Stomach (tissue), 9 donors: ENCODE data around the gene PCSK4. TPM values are rescaled to one million over a fixed set of nuclear protein-coding genes. Genes with fewer than 3 reads are reported as not detected.

Experiments
- DNase-seq, 2 donors: peaks; one replicate each; pipeline versions ENCODE4 v3.0.0 to v3.0.0-alpha.2; 2013 to 2019
- H3K27ac ChIP-seq, 5 donors: fragments of 200-600 bp in 4 of 5; sonication (generic) in 4 of 5; one replicate each; pipeline ENCODE4 v1.5.1; 2013 to 2019; ENCODE audit warnings: mild to moderate bottlenecking in 1 of 5, moderate library complexity in 1 of 5
- H3K27me3 ChIP-seq, 3 donors: fragments of 200-600 bp; sonication (generic); one replicate each; pipeline ENCODE4 v1.5.1; 2017 to 2019; ENCODE audit warnings: mixed run types in 1 of 3
- H3K36me3 ChIP-seq, 4 donors: fragments of 200-600 bp; sonication (generic); 1 replicate in 3 of 4; 2 replicates in 1 of 4; pipeline ENCODE4 v1.5.1; 2016 to 2019
- H3K4me1 ChIP-seq, 4 donors: fragments of 200-600 bp; sonication (generic); one replicate each; pipeline ENCODE4 v1.5.1; 2016 to 2019
- H3K4me3 ChIP-seq, 4 donors: fragments of 200-600 bp; sonication (generic) in 3 of 4; one replicate each; pipeline ENCODE4 v1.5.1; 2016 to 2019; ENCODE audit warnings: mild to moderate bottlenecking in 1 of 4
- H3K9me3 ChIP-seq, 4 donors: fragments of 200-600 bp; sonication (generic); one replicate each; pipeline ENCODE4 v1.5.1; 2016 to 2019
- CTCF ChIP-seq, 7 experiments: fragments of 450-650 bp in 4 of 7; fragments of 200-600 bp in 3 of 7; sonication (generic) in 3 of 7; IDR thresholded peaks; one replicate each; pipeline ENCODE4 v1.5.1; 2016 to 2019; ENCODE audit warnings: antibody characterized with exemption in 7 of 7, control low read depth in 2 of 7, mild to moderate bottlenecking in 1 of 7
- EP300 ChIP-seq: sonication (generic); formaldehyde crosslinking; IDR thresholded peaks from one replicate; pipeline ENCODE4 v1.6.1; 2017; ENCODE audit warnings: antibody characterized with exemption
- POLR2A ChIP-seq, 4 donors: fragments of 450-650 bp; IDR thresholded peaks; one replicate each; pipeline ENCODE4 v1.6.1; 2016; ENCODE audit warnings: antibody characterized with exemption in 4 of 4, control low read depth in 2 of 4, mild to moderate bottlenecking in 1 of 4, moderate library complexity in 1 of 4
- POLR2AphosphoS5 ChIP-seq, 3 donors: sonication (generic); formaldehyde crosslinking; IDR thresholded peaks; one replicate each; pipeline ENCODE4 v1.6.1; 2016; ENCODE audit warnings: antibody characterized with exemption in 3 of 3
- WGBS, 5 donors: extraction: QIAGEN DNeasy Blood & Tissue Kit in 3 of 5; methylation state at CpG; one replicate each; pipeline versions ENCODE4 v1.1.5 to v1.1.7; 2013 to 2018; 5-methylcytosine and 5-hydroxymethylcytosine counted together
- intact Hi-C: fragments of 100-400 bp; cut with DNase I; formaldehyde crosslinking; loops from one replicate; pipeline ENCODE4 v1.15.1; 2023; ENCODE audit warnings: low total_unique reads
- polyA plus RNA-seq, 3 donors: library from polyadenylated mRNA; stranded (reverse); fragments of 200-250 nt; gene quantifications; one replicate each; pipeline ENCODE4 v1.2.3, GENCODE V29; 2013
- total RNA-seq, 5 donors: library from RNA; depleted of rRNA; stranded (reverse); fragments of >200 nt; gene quantifications; one replicate each; pipeline versions ENCODE4 v1.1.0 to v1.2.3, GENCODE V29; 2014 to 2016
- donor health status: healthy with polysubstance abuse.
- donor health status: Bipolar disorder and iron deficiency.
- donor health status: healthy.

PCSK4 gene
- total and polyA plus RNA-seq, 8 donors, result 1.7 to 26.8 (median 4.1) TPM; not detected in 2

GRCh38 chr19:1475751-1476437, 14.3 kb downstream of the PCSK4 start:
- peaks cover 14 to 55% (median 30%) of the 10 kb centered on the region in 3 donors for H3K27me3 ChIP-seq

GRCh38 chr19:1474765-1475351, 15.3 kb downstream of the PCSK4 start:
- TF ChIP-seq CTCF (IDR thresholded peaks at IDR 0.05), result no peak
- no peak for TF ChIP-seq POLR2AphosphoS5 (IDR thresholded peaks at IDR 0.05)
- TF ChIP-seq POLR2A (IDR thresholded peaks at IDR 0.05), result no peak
- TF ChIP-seq EP300, result no peak
- 86 to 92% (median 89%) methylated on average over 12 to 26 of the region's 26 CpGs for WGBS, 5 donors
- H3K27ac ChIP-seq, result no peak overlapping the region
- H3K36me3 ChIP-seq, result peaks cover 0 to 34% (median 27%) of the 10 kb centered on the region in 4 donors
- peaks cover 44 to 73% (median 68%) of the 10 kb centered on the region in 4 donors for H3K4me1 ChIP-seq
- no peaks in the 10 kb centered on the region for H3K9me3 ChIP-seq
- no peak overlapping the region for H3K4me3 ChIP-seq
- H3K27me3 ChIP-seq, result peaks cover 21 to 65% (median 40%) of the 10 kb centered on the region in 3 donors
- intact Hi-C loops, result no loop called here
- DNase-seq, result no peak

More at GRCh38 chr19:1475751-1476437, 14.3 kb downstream of the PCSK4 start:
- intact Hi-C loops, result no loop called here
- peaks cover 34 to 63% (median 58%) of the 10 kb centered on the region in 4 donors for H3K4me1 ChIP-seq
- no peak overlapping the region for H3K4me3 ChIP-seq
- H3K9me3 ChIP-seq, result no peaks in the 10 kb centered on the region
- DNase-seq, result no peak
- peaks cover 0 to 34% (median 27%) of the 10 kb centered on the region in 4 donors for H3K36me3 ChIP-seq
- no peak overlapping the region for H3K27ac ChIP-seq
- 82 to 97% (median 92%) methylated on average over 15 to 31 of the region's 31 CpGs for WGBS, 5 donors
- TF ChIP-seq EP300 (no peak), POLR2A (IDR thresholded peaks at IDR 0.05) (no peak), POLR2AphosphoS5 (IDR thresholded peaks at IDR 0.05) (no peak), CTCF (IDR thresholded peaks at IDR 0.05) (no peak)

DNA sequence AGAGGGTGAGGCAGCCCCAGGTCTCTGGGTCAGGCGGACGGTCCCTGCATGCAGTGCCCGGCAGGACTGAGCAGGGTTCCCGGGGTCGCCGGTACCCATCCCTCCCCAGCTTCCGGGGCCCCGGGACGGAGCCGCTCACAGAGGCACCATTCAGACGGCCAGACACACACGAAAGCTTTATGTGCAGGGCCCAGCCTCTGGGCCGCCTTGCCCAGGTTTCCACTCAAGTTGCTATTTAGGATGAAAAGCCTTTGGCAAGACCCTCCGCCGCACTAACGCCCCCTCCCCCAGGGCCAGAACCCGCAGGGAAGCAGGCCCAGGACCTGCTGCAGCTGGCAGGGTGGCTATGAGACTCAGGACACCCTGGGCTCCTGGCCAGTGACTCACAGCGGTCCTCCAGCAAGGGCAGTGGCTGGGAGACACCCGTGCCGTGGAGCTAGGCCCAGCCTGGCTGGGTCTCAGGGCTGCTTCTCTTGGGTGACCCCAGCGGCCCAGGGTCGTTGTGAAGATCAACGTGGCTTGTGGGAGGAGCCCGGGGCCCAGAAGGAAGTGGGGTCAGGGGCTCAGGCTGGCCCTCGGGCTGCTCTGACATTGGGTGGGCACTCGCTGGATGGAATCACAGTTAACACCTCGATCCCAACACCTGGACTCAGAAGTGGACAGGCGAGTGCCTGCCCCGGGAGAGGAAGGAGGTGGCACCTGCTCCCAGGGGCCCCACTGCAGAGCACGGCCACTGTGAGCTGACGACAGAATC, 16.0 kb downstream of the PCSK4 start:
- TF ChIP-seq EP300 (no peak), CTCF (IDR thresholded peaks at IDR 0.05) (no peak), POLR2AphosphoS5 (IDR thresholded peaks at IDR 0.05) (no peak), POLR2A (IDR thresholded peaks at IDR 0.05) (no peak)
- peaks cover 44 to 71% (median 66%) of the 10 kb centered on the region in 4 donors for H3K4me1 ChIP-seq
- DNase-seq, result no peak
- H3K27me3 ChIP-seq, result peaks cover 25 to 72% (median 45%) of the 10 kb centered on the region in 3 donors
- no peak overlapping the region for H3K4me3 ChIP-seq
- no peaks in the 10 kb centered on the region for H3K9me3 ChIP-seq
- peaks cover 0 to 34% (median 27%) of the 10 kb centered on the region in 4 donors for H3K36me3 ChIP-seq
- WGBS, 5 donors, result 68 to 77% (median 76%) methylated on average over 14 to 31 of the region's 31 CpGs
- intact Hi-C loops, result no loop called here
- no peak overlapping the region for H3K27ac ChIP-seq
